GM21723 (cell line): ENCODE results near the gene POLD4.

Experiments used
- ATAC-seq: cut with Tn5 transposase; IDR thresholded peaks from one replicate; pipeline ENCODE4 v1.9.1; 2021; ENCODE audit warnings: mild to moderate bottlenecking, moderate library complexity; ENCODE audit not compliant: unreplicated experiment

POLD4 gene

GRCh38 chr11:67317888-67318555 is 35.3 kb downstream of the POLD4 start:
- peak; percentile 24 for ATAC-seq

- peak; percentile 77 for ATAC-seq
Observed at GRCh38 chr11:67317205-67317887, 36.0 kb downstream of the POLD4 start.

- ATAC-seq: no peak
Observed at GRCh38 chr11:67316882-67317204, 36.5 kb downstream of the POLD4 start.

- no peak for ATAC-seq
Observed at GRCh38 chr11:67315325-67315909, 37.9 kb downstream of the POLD4 start.

GRCh38 chr11:67314218-67314617 is 39.1 kb downstream of the POLD4 start:
- no peak for ATAC-seq

- no peak for ATAC-seq
Observed at GRCh38 chr11:67313125-67313890, 40.0 kb downstream of the POLD4 start.

- ATAC-seq: no peak
Observed at GRCh38 chr11:67312187-67313021, 40.9 kb downstream of the POLD4 start.

- ATAC-seq: no peak
Observed at GRCh38 chr11:67311556-67312082, 41.7 kb downstream of the POLD4 start.

- ATAC-seq: no peak
Observed at GRCh38 chr11:67311051-67311555, 42.2 kb downstream of the POLD4 start.

- ATAC-seq: no peak
Observed at GRCh38 chr11:67310246-67311050, 42.9 kb downstream of the POLD4 start.

GRCh38 chr11:67309661-67310061 is 43.7 kb downstream of the POLD4 start:
- no peak for ATAC-seq

GRCh38 chr11:67309166-67309565 is 44.2 kb downstream of the POLD4 start:
- ATAC-seq: no peak

- ATAC-seq: no peak
Observed at GRCh38 chr11:67308031-67308866, 45.1 kb downstream of the POLD4 start.

- no peak for ATAC-seq
Observed at GRCh38 chr11:67307545-67308001, 45.8 kb downstream of the POLD4 start.

- no peak for ATAC-seq
Observed at GRCh38 chr11:67306769-67307544, 46.4 kb downstream of the POLD4 start.

GRCh38 chr11:67304511-67305113 is 48.7 kb downstream of the POLD4 start:
- no peak for ATAC-seq

- no peak for ATAC-seq
Observed at GRCh38 chr11:67303835-67304411, 49.4 kb downstream of the POLD4 start.
